Erythroblast (primary cell): ENCODE results near the gene BBLN.

Experiments
- DNase-seq, 2 experiments: peaks; one replicate each; lab custom pipeline; 2025; lab: John Stamatoyannopoulos, UW
- GATA1 ChIP-seq: IDR thresholded peaks from 2 replicates; pipeline ENCODE4 v1.6.1; 2011; ENCODE audit warnings: low read depth, mild to moderate bottlenecking, control low read depth, low read length, moderate library complexity
- POLR2A ChIP-seq: IDR thresholded peaks from 2 replicates; pipeline ENCODE4 v1.6.1; 2011; ENCODE audit warnings: mild to moderate bottlenecking, low read length

Gene BBLN

DNA sequence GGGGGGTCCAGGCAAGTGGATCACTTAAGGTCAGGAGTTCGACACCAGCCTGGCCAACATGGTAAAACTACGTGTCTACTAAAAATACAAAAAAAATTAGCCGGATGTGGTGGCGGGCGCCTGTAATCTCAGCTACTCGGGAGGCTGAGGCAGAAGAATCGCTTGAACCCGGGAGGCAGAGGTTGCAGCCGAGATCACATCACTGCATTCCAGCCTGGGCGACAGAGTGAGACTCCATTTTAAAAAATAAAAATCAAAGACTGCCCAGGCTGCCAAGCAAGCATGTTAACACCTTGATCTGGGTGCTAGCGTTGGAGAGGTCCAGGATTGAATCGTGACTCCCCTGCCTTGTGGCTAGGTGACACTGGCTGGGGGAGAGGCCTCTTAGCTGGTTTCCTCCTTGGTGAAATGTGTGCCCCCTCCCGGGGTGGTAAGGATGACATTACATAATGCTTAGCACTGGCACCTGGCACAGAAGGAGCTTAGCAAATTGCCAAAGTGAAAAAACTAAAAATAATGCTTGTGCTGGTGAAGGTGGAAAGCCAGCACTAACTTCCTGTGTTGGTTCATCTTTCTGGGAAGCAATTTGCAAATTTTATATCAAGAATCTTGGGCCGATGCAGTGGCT, 33.5 kb downstream of the BBLN start:
- no peak for DNase-seq
- TF ChIP-seq POLR2A (no peak), GATA1 (no peak)

DNA sequence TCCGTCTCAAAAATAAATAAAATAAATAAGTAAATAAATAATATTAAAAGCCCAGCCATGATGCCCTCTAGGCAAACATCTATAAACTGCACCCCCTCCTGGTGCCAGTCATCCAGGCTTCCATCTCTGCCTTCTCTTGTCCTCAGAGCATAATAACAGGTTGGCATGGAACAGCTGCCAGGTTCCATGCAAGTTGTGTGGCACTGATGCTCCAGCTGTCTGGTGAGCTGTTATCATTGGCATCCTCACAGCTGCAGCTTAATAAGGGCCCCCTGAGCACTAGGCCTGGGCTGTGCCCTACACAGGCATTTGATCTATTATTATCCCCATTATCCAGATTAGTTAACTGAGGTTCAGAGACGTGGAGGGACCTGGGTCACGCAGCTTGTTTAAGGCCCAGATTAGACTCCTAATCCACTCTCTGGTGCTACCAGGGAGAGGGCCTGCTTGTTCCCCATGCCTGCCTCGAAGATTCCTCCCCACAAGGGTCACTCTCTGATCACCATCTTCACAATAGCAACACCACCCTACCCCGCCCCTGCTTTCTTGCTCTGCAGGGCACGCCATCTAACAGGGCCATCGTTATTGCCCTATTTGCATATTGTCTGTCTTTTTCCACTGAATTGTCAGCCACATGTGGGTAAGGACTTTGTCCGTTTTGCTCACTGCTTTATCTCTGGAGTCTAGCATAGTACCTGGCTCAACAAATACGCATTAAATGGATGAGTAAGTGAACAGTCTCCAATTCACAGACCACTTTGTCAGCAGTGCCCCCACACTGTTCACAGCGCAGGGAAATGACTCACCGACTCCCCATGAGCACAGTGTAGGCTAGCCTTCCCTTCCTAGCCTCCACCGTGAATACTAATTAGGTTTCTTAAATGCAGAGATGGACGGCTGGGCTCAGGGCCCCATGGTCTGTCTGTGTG, 41.6 kb downstream of the BBLN start:
- TF ChIP-seq POLR2A (no peak), GATA1 (no peak)
- DNase-seq = no peak

DNA sequence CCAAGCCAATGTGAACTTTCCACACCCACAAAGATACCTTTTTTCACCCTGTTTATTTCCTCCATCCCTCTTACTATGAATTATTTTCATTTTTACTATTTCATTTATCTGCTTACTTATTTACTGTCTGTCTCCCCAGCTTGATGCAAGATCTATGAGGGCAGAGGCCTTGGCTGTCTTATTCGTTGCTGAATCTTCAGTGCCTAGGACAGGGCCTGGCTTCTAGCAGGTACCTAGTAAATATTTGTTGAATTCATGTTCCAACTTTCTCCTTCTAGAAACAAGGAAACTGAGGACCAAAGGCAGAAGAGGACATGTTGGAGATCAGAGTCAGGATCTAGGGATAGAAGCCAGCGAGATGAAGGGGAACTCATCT, 42.6 kb downstream of the BBLN start:
- DNase-seq = no peak
- TF ChIP-seq GATA1 (no peak), POLR2A (no peak)

DNA sequence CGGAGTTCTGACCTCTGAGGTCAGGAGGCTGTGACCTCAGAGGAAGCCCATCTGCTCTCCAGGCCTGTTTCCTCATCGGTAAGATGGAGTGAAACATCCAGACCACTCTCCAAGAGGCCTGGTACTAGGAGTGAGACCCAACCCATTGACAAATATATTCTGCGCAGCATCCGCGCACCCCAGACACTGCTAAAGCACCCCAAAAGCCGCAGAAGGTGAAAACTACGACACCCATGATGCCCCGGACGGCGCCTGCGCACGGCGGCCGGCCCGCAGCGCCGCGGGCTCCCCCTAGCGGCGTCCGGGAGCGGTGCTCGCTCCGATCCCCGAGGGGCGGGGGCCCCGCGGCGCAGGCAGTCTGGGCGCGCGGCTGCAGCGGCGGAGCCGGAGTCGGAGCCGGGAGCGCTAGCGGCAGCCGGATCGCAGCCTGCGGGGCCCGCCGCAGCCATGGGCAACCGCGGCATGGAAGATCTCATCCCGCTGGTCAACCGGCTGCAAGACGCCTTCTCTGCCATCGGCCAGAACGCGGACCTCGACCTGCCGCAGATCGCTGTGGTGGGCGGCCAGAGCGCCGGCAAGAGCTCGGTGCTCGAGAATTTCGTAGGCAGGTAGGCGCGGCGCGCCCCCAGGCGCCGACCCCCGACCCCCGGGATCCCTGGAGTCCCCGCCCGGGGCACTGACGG, 43.1 kb downstream of the BBLN start, which contains the start of gene DNM1:
TSS of gene DNM1 (plus strand) at position 356 of the 683 bp plus-strand sequence. CDS start at position 448, 92 bp downstream.
- no peak for TF ChIP-seq POLR2A
- no peak for TF ChIP-seq GATA1
- DNase-seq = peak; percentile 76 to 87

DNA sequence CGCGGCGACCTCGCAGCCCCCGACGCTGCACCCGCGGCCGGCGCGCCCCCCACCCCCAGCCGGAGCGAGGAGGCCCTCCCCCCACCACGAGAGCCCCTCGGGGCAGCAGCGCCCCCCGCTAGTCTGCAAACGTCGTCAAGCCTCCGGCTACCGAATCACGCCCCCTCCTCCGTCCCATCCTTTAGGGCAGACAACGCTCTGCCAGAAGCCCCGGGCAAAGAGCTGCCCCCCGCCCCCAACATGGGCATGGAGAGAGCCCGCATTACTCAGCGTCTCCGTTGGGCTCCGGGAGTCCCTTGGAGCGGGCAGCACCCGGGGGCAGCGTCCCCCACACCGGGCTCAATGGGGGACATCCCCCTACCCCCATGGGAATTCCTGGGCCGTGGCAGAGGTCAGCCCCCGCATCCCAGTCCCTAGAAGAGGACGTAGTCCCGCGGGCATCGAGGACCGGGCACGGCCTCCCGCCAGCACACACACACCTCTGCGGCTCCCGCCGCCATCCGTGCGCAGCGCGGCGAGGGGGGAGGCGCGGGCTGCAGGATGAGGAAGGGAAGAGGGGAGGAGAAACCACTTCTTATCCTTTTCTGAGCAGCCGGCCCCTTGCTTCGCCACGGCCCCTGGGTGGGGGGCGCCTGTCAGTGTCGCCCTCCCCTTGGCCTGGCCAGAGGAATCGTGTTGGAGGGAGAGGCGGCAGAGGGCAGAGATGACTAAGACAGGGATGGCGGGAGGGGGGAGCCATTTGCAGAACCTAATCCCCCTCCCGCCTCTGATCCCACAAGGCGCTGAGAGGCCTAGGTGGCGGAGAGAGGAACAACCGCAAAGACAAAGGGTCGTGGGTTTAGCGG, 43.9 kb downstream of the BBLN start:
- DNase-seq = peak; percentile 15 to 21
- no peak for TF ChIP-seq POLR2A
- no peak for TF ChIP-seq GATA1

DNA sequence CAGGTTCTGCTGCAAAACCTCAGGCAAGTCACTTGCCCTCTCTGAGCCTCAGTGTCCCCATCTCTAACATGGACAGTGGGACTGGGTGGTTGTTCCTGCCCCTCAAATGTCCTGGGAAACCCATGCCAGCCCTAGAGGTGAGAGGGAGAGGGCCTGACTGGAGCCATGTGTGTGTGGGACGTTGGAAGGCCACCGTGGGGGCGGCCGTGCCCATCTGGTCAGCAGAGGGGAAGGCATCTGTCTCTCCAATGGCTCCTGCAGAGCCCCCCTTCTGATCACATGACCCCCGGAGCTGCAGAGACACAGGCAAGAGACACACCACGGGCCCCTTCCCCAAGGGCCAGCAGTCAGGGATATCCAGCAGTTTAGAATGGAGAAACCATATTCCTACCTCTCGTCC, 44.8 kb downstream of the BBLN start:
- DNase-seq = no peak
- TF ChIP-seq GATA1 = no peak
- no peak for TF ChIP-seq POLR2A

DNA sequence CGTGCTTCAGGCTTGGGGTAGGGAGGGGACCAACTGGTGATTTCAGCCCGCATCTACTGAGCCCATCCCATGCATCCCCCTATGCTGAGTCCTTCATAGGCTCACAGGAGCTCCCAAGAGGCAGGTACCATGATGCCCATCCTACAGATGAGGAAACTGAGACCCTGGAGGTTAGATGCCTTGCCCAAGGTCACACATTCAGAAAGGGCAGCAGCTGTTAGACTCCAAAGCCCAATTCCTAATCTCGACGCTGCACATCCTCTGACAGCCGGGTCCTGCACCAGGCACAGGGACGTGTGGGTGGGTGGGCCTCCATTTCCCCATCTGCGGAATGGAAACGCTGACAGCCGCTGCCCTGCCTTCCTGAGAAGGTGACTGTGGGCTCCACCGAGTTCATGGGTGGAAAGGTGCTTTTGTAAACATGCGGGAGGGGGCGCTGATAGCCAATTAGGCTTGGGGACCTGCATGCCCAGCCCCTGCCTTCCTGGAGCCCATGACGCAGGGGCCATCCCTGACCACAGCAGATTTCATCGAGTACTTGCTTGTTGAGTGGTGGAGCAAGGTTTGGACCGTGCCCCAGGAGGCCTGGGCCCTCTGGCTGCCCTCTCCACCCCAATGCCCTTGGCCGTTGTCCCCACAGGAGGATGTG, 45.4 kb downstream of the BBLN start:
- no peak for DNase-seq
- no peak for TF ChIP-seq GATA1
- no peak for TF ChIP-seq POLR2A

DNA sequence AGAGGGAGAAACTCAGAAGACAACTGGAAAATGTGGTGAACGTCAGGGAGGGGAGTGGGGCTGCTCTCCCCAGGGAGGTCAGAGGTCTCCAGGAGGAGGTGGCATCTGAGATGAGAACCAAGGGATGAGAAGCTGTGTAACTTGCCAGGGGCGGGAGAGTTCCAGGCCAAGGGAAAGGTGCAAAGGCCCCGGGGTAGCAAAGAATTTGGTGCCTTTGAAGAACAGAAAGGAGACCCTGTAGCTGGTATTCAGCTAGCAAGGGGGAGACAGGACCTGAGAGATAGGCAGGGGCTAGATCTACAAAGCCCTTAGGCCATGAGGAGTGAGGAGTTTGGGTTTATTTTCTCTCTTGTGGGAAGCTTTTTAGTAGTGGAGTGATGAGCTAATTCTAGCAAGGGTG, 46.4 kb downstream of the BBLN start:
- TF ChIP-seq GATA1 (no peak), POLR2A (no peak)
- no peak for DNase-seq

DNA sequence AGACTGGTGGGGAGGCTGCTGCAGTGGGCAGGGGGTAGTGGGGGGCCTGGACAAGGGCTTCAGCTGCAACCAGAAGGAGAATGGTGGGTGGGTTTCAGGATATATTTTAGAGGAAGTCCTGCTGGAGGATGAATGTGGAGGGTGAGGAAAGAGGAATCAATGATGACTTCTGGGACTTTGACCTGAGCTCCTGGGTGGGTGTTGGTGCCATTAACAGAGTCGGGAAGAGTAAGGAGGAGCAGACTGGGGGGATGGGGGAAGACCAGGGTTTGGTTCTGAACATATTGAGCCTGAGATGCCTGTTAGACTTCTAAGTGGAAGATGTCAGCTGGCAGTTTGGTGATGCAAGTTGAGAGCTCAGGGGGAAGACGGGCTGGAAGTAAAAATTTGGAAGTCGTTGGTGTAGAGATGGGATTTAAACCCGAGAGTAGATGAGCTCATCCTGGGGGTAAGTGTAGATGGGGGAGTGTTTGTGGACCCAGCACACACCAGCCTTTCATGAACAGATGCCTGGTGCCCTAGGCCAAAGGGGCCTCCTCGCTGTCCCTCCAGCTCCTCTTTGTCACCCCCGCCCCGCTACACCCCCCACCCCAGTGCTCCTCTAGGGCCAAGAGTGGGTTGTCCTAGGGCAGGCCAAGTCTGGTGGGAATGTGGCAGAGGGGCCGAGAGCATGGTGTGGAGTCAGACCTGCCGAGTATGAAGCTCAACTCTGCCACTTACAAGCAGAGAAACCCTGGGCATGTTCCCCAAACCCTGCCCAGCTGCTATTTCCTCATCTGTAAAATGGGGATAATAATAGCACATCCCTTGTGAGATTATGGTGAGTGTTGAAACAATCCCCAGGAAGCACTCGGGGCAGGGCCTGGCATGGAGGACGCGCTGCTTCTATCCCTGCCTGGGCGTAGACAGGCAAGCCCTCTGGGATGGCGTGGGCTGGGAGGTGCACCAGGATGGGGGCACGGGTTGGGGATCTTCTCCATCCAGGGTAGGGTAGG, 47.1 kb downstream of the BBLN start:
- no peak for TF ChIP-seq GATA1
- no peak for TF ChIP-seq POLR2A
- no peak for DNase-seq

DNA sequence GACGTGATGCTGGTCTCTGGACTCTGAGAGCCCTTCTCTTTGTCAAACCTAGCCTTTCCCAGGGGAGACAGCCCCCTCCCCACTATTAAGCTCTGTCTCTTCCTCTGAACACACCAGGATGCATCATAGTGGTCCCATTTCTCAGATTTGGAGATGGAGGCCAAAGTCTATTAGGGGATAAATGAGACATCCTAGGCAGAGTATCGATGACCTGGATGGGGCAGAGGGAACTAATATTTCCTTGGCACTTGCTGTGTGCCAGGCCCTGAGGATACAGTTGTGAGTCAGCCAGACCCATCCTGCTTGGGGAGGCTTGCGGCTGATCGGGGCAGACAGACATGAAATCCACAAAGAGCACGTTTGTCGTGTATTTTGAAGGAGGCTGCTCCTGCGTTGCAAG, 48.3 kb downstream of the BBLN start:
- no peak for TF ChIP-seq POLR2A
- TF ChIP-seq GATA1 = no peak
- DNase-seq = no peak

DNA sequence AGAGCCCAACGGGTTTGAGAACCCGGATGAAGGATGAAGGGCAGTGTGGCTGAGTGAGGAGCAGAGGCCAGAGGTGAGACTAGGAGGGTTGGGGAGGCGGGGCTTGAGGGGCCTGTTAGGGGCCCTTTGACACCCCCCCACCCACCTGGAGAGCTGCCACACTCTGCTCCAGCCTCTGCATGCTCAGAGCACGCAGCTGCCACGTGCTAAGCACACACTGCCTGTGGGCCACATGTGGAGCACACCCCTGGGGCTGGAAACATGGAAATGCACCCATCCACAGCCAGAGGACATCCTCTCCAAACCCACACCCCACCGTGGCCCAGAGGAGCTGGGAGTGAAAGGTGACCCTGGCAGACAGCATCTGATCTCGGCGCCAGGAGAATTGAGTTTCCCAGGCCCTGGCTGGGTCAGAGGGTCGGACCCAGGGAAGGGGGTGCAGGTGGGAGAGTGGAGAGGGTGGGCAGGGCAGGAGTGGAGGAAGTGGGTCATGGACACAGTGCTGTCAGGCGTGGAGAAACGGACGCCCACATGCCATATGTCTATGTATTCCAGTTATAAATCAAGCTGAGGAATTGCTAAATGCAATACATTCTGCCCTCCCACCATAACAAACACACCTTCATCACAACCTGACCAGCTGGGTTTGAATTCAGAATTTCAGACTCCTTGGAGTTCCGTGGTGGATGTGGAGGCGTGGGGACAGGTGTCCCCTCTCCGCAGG, 49.0 kb downstream of the BBLN start:
- TF ChIP-seq POLR2A = no peak
- TF ChIP-seq GATA1 = no peak
- no peak for DNase-seq
